Astrocyte (in vitro differentiated cells and primary cell): Measurements from ENCODE around the gene RAVER2. TPM values are rescaled to one million over a fixed set of nuclear protein-coding genes. Genes with fewer than 3 reads are reported as not detected.

Experiments used
- DNase-seq: peaks from one replicate; pipeline ENCODE4 v3.0.0-alpha.2; 2010; ENCODE audit warnings: low read depth
- FAIRE-seq: peaks from 2 replicates; lab custom pipeline; 2011; peaks lifted over from hg19 to GRCh38; lab: Jason Lieb, UNC
- H2AFZ ChIP-seq: 2 replicates; pipeline ENCODE4 v1.6.0; 2012; ENCODE audit warnings: low read depth, low read length, inconsistent platforms
- H3K27ac ChIP-seq: 2 replicates; pipeline ENCODE4 v1.5.1; 2011; ENCODE audit warnings: low read depth, low read length, inconsistent platforms
- H3K27me3 ChIP-seq: 2 replicates; pipeline ENCODE4 v1.6.0; 2011; ENCODE audit warnings: low read length, inconsistent platforms; ENCODE audit not compliant: insufficient read depth
- H3K36me3 ChIP-seq: 2 replicates; pipeline ENCODE4 v1.5.1; 2011; ENCODE audit warnings: low read length, inconsistent platforms; ENCODE audit not compliant: insufficient read depth
- H3K4me1 ChIP-seq: 2 replicates; pipeline ENCODE4 v1.5.1; 2011; ENCODE audit warnings: low read length, inconsistent platforms; ENCODE audit not compliant: insufficient read depth
- H3K4me2 ChIP-seq: 2 replicates; pipeline ENCODE4 v1.6.0; 2012; ENCODE audit warnings: low read length, inconsistent platforms
- H3K4me3 ChIP-seq: 2 replicates; pipeline ENCODE4 v1.5.1; 2011; ENCODE audit warnings: low read depth, mild to moderate bottlenecking, low read length, inconsistent platforms; ENCODE audit not compliant: insufficient read depth
- H3K79me2 ChIP-seq: 2 replicates; pipeline ENCODE4 v1.6.0; 2012; ENCODE audit warnings: mild to moderate bottlenecking, low read length, inconsistent platforms; ENCODE audit not compliant: insufficient read depth
- H3K9ac ChIP-seq: 2 replicates; pipeline ENCODE4 v1.6.0; 2012; ENCODE audit warnings: mild to moderate bottlenecking, low read length, inconsistent platforms
- H3K9me3 ChIP-seq: 2 replicates; pipeline ENCODE4 v1.5.1; 2012; ENCODE audit warnings: low read depth, mild to moderate bottlenecking, low read length, inconsistent platforms; ENCODE audit not compliant: insufficient read depth
- H4K20me1 ChIP-seq: 2 replicates; pipeline ENCODE4 v1.6.0; 2012; ENCODE audit warnings: low read length, inconsistent platforms; ENCODE audit not compliant: insufficient read depth
- H3K27ac Mint-ChIP-seq: one replicate; pipeline ENCODE4 v1.8.0; 2021; ENCODE audit warnings: mild to moderate bottlenecking, mixed read lengths; ENCODE audit not compliant: unreplicated experiment
- H3K27me3 Mint-ChIP-seq: one replicate; pipeline ENCODE4 v1.8.0; 2021; ENCODE audit warnings: low read depth, mixed read lengths; ENCODE audit not compliant: unreplicated experiment
- H3K36me3 Mint-ChIP-seq: one replicate; pipeline ENCODE4 v1.8.0; 2021; ENCODE audit warnings: low read depth, mixed read lengths; ENCODE audit not compliant: unreplicated experiment
- H3K4me1 Mint-ChIP-seq: one replicate; pipeline ENCODE4 v1.8.0; 2021; ENCODE audit warnings: low read depth, mixed read lengths; ENCODE audit not compliant: unreplicated experiment
- H3K4me3 Mint-ChIP-seq: one replicate; pipeline ENCODE4 v1.8.0; 2021; ENCODE audit warnings: mild to moderate bottlenecking, moderate library complexity, mixed read lengths; ENCODE audit not compliant: unreplicated experiment
- H3K9me3 Mint-ChIP-seq: one replicate; pipeline ENCODE4 v1.8.0; 2021; ENCODE audit warnings: mild to moderate bottlenecking, mixed read lengths; ENCODE audit not compliant: unreplicated experiment
- CTCF ChIP-seq: IDR thresholded peaks from 2 replicates; pipeline ENCODE4 v1.5.1; 2011; ENCODE audit warnings: low read depth, mild to moderate bottlenecking, inconsistent platforms, low read length, moderate library complexity; ENCODE audit not compliant: insufficient read depth
- EZH2 ChIP-seq: IDR thresholded peaks from 2 replicates; pipeline ENCODE4 v1.6.1; 2012; ENCODE audit warnings: mild to moderate bottlenecking, low read length, inconsistent platforms; ENCODE audit not compliant: insufficient read depth
- total RNA-seq: library from RNA; stranded (reverse); gene quantifications from 2 replicates; pipeline ENCODE4 v1.2.1, GENCODE V29; 2021

RAVER2 gene
- total RNA-seq, 1 donor from 2014 or later = 7.1 TPM

DNA sequence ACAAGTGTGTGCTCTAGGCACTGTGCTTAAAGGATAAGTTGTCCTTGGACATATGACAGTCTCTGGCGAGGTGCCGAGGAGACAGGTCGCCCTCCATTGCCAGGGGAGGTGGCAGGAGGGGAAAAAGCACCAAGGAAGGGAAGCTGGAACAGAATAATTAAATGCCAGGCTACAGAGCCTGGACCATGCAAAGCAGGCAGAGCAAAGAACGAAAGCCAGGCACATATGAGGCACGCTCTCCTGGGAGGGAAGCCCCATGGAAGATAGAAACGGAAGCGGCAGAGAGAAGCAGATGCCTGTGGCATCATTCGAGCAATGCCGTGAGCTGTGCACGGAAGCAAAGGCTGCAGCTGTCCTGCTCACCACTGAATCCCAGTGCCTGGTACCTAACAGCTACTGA, 130.2 kb downstream of the RAVER2 start:
- Histone ChIP-seq H3K4me3 (no peak overlapping the region), H4K20me1 (no peaks in the 10 kb centered on the region), H3K4me2 (no peak overlapping the region), H3K27ac (no peak overlapping the region), H3K9ac (no peak overlapping the region), H2AFZ (no peak overlapping the region), H3K9me3 (no peaks in the 10 kb centered on the region), H3K36me3 (peaks cover 8% of the 10 kb centered on the region), H3K79me2 (no peaks in the 10 kb centered on the region), H3K4me1 (peaks cover 9% of the 10 kb centered on the region), H3K27me3 (no peaks in the 10 kb centered on the region)
- no peak overlapping the region for H3K27ac Mint-ChIP-seq
- H3K9me3 Mint-ChIP-seq = peaks cover 2% of the 10 kb centered on the region
- H3K4me1 Mint-ChIP-seq = peaks cover 1% of the 10 kb centered on the region
- peaks cover 9% of the 10 kb centered on the region for H3K36me3 Mint-ChIP-seq
- H3K4me3 Mint-ChIP-seq = no peak overlapping the region
- DNase-seq (no peak), FAIRE-seq (no peak)
- TF ChIP-seq EZH2 (no peak), CTCF (no peak)
- H3K27me3 Mint-ChIP-seq = no peaks in the 10 kb centered on the region

GRCh38 chr1:64875606-64876005, 130.7 kb downstream of the RAVER2 start:
- Mint-ChIP-seq H3K27me3 (no peaks in the 10 kb centered on the region), H3K27ac (no peak overlapping the region), H3K4me1 (peaks cover 1% of the 10 kb centered on the region), H3K9me3 (peaks cover 2% of the 10 kb centered on the region), H3K4me3 (no peak overlapping the region), H3K36me3 (peaks cover 5% of the 10 kb centered on the region)
- FAIRE-seq (no peak), DNase-seq (no peak)
- Histone ChIP-seq H3K4me1 (peaks cover 9% of the 10 kb centered on the region), H4K20me1 (no peaks in the 10 kb centered on the region), H3K9me3 (no peaks in the 10 kb centered on the region), H3K4me3 (no peak overlapping the region), H3K4me2 (no peak overlapping the region), H3K9ac (no peak overlapping the region), H2AFZ (no peak overlapping the region), H3K27me3 (no peaks in the 10 kb centered on the region), H3K79me2 (no peaks in the 10 kb centered on the region), H3K36me3 (peaks cover 8% of the 10 kb centered on the region), H3K27ac (no peak overlapping the region)
- TF ChIP-seq EZH2 = no peak
- no peak for TF ChIP-seq CTCF

DNA sequence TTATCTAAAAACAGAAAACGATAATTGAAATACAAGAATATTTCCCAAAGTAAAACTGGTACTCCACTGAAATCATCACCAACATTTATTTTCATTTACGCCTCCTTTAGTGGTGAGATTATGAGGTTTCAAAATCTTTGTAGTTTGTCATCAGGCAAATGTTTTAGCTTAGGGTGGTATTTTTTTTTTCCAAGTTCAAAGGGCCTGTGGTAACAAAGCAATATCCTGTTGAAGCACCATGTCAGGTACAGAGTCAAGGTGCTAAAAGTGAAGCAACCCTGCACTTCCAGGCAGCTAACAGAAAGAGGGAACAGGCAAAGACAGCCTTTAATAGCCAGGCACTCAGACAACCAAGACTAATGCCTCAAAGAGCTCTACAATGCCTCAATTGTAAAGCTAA, 132.3 kb downstream of the RAVER2 start:
- TF ChIP-seq CTCF (no peak), EZH2 (no peak)
- Mint-ChIP-seq H3K4me1 (peaks cover 1% of the 10 kb centered on the region), H3K4me3 (no peak overlapping the region), H3K36me3 (peaks cover 2% of the 10 kb centered on the region), H3K27me3 (no peaks in the 10 kb centered on the region), H3K27ac (no peak overlapping the region), H3K9me3 (no peaks in the 10 kb centered on the region)
- peaks cover 12% of the 10 kb centered on the region for H3K4me1 ChIP-seq
- H3K9me3 ChIP-seq = no peaks in the 10 kb centered on the region
- no peak overlapping the region for H3K27ac ChIP-seq
- DNase-seq (no peak), FAIRE-seq (no peak)
- no peaks in the 10 kb centered on the region for H3K79me2 ChIP-seq
- peaks cover 6% of the 10 kb centered on the region for H3K36me3 ChIP-seq
- H4K20me1 ChIP-seq = no peaks in the 10 kb centered on the region
- no peak overlapping the region for H2AFZ ChIP-seq
- H3K4me2 ChIP-seq = no peak overlapping the region
- no peaks in the 10 kb centered on the region for H3K27me3 ChIP-seq
- no peak overlapping the region for H3K4me3 ChIP-seq
- H3K9ac ChIP-seq = no peak overlapping the region
